Activated effector memory CD4-positive, alpha-beta T cell treated with Interleukin-2 at 50 U/mL for 16 hours (primary cell): ENCODE data around the gene MPEG1.

Source experiments
- DNase-seq: peaks from one replicate; pipeline ENCODE4 v3.0.0-alpha.2; 2020

The MPEG1 gene

GRCh38 chr11:59212744-59213631 lies at the start of gene MPEG1:
TSS of gene MPEG1 (minus strand) at chr11:59212927. CDS start at chr11:59212865, 62 bp downstream.
- DNase-seq, result no peak

- DNase-seq, result no peak
Observed at GRCh38 chr11:59262177-59262818, 49.6 kb upstream of the MPEG1 start.

GRCh38 chr11:59261150-59261549 lies 48.4 kb upstream of the MPEG1 start:
- no peak for DNase-seq

GRCh38 chr11:59259867-59260475 lies 47.2 kb upstream of the MPEG1 start:
- DNase-seq, result no peak

GRCh38 chr11:59259047-59259446 lies 46.3 kb upstream of the MPEG1 start:
- no peak for DNase-seq

GRCh38 chr11:59255281-59255680 lies 42.6 kb upstream of the MPEG1 start:
- no peak for DNase-seq

GRCh38 chr11:59254286-59254685 lies 41.6 kb upstream of the MPEG1 start:
- no peak for DNase-seq

- no peak for DNase-seq
Observed at GRCh38 chr11:59253001-59253400, 40.3 kb upstream of the MPEG1 start.

GRCh38 chr11:59249535-59249934 lies 36.8 kb upstream of the MPEG1 start:
- no peak for DNase-seq

- DNase-seq, result no peak
Observed at GRCh38 chr11:59247531-59248227, 35.0 kb upstream of the MPEG1 start.

- no peak for DNase-seq
Observed at GRCh38 chr11:59243633-59244032, 30.9 kb upstream of the MPEG1 start.

- no peak for DNase-seq
Observed at GRCh38 chr11:59240322-59240721, 27.6 kb upstream of the MPEG1 start.

GRCh38 chr11:59226396-59226795 lies 13.7 kb upstream of the MPEG1 start:
- DNase-seq, result no peak

GRCh38 chr11:59225017-59225416 lies 12.3 kb upstream of the MPEG1 start:
- no peak for DNase-seq

GRCh38 chr11:59224351-59224928 lies 11.7 kb upstream of the MPEG1 start:
- no peak for DNase-seq

GRCh38 chr11:59223611-59224010 lies 10.9 kb upstream of the MPEG1 start:
- DNase-seq, result no peak

- DNase-seq, result no peak
Observed at GRCh38 chr11:59223177-59223576, 10.4 kb upstream of the MPEG1 start.

GRCh38 chr11:59222464-59223060 lies 9.8 kb upstream of the MPEG1 start:
- DNase-seq, result no peak

- DNase-seq, result no peak
Observed at GRCh38 chr11:59221441-59221840, 8.7 kb upstream of the MPEG1 start.

GRCh38 chr11:59219836-59220235 lies 7.1 kb upstream of the MPEG1 start:
- DNase-seq, result no peak

- no peak for DNase-seq
Observed at GRCh38 chr11:59218893-59219292, 6.2 kb upstream of the MPEG1 start.

GRCh38 chr11:59218319-59218718 lies 5.6 kb upstream of the MPEG1 start:
- no peak for DNase-seq
